B cell (primary cell): ENCODE measurements around the gene DNASE1L3. TPM values are rescaled to one million over a fixed set of nuclear protein-coding genes. Genes with fewer than 3 reads are reported as not detected.
A peak's percentile ranks its signal among the peaks of the same experiment; 100 is the strongest.

Source experiments
- ATAC-seq: fragments of 200-7000 bp; cut with Tn5 transposase; one replicate; pipeline ENCODE4 v1.10.0; 2021; ENCODE audit warnings: low read depth, mild to moderate bottlenecking, moderate number of reproducible peaks, moderate library complexity
- CTCF ChIA-PET: fragments of 350-600 bp; sonication (Branson Sonifier 250); formaldehyde crosslinking; loops from one replicate; lab custom pipeline; 2021; ENCODE audit warnings: antibody characterized with exemption, inconsistent platforms; lab: Charles Lee
- POLR2A ChIA-PET: fragments of 350-600 bp; sonication (Branson Sonifier 250); formaldehyde crosslinking; loops from one replicate; lab custom pipeline; 2021; ENCODE audit warnings: antibody characterized with exemption; lab: Charles Lee
- DNase-seq: peaks from one replicate; pipeline ENCODE4 v3.0.0; 2013
- H2AFZ ChIP-seq: 2 replicates; pipeline ENCODE4 v1.6.1; 2012; ENCODE audit warnings: mild to moderate bottlenecking, low read depth, low read length; ENCODE audit not compliant: insufficient read depth, poor library complexity, severe bottlenecking
- H3K27ac ChIP-seq, 2 donors: 1 replicate in 1 of 2; 2 replicates in 1 of 2; pipeline ENCODE4 v1.5.1; 2012 to 2013; ENCODE audit warnings: low read length in 2 of 2, mild to moderate bottlenecking in 2 of 2, moderate library complexity in 1 of 2
- H3K27me3 ChIP-seq, 4 experiments: fragments of 200-600 bp in 1 of 4; sonication (generic) in 1 of 4; replicated peaks in 1 of 4; 1 replicate in 2 of 4; 2 replicates in 2 of 4; pipeline versions ENCODE4 v1.6.1 to v1.7.0; 2013 to 2016; ENCODE audit warnings: low read length in 3 of 4, mild to moderate bottlenecking in 2 of 4, mixed read lengths in 1 of 4, moderate library complexity in 1 of 4; ENCODE audit not compliant: insufficient read depth in 4 of 4, control insufficient read depth in 3 of 4; ENCODE audit errors: control extremely low read depth in 1 of 4
- H3K36me3 ChIP-seq, 2 experiments: replicated peaks in 1 of 2; 1 replicate in 1 of 2; 2 replicates in 1 of 2; pipeline versions ENCODE4 v1.6.1 to v1.7.1; 2013; ENCODE audit warnings: low read length in 1 of 2; ENCODE audit not compliant: insufficient read depth in 2 of 2, control insufficient read depth in 1 of 2; ENCODE audit errors: control extremely low read depth in 1 of 2, extremely low read depth in 1 of 2
- H3K4me1 ChIP-seq, 2 donors: fragments of 200-600 bp in 1 of 2; sonication (generic) in 1 of 2; 1 replicate in 1 of 2; 2 replicates in 1 of 2; pipeline versions ENCODE4 v1.5.1 to v1.6.1; 2013 to 2017; ENCODE audit warnings: low read length in 2 of 2; ENCODE audit not compliant: control insufficient read depth in 2 of 2, insufficient read depth in 2 of 2
- H3K4me2 ChIP-seq: replicated peaks from 2 replicates; pipeline ENCODE3; 2012; ENCODE audit warnings: mild to moderate bottlenecking, low read depth, low read length; ENCODE audit not compliant: poor library complexity, severe bottlenecking
- H3K4me3 ChIP-seq, 5 experiments: fragments of 200-600 bp in 1 of 5; sonication (generic) in 1 of 5; 1 replicate in 3 of 5; 2 replicates in 2 of 5; pipeline versions ENCODE4 v1.5.1 to v1.7.0; 2011 to 2016; ENCODE audit warnings: low read length in 4 of 5, mild to moderate bottlenecking in 4 of 5, low read depth in 2 of 5, control low read depth in 1 of 5, moderate library complexity in 1 of 5; ENCODE audit not compliant: insufficient read depth in 1 of 5; ENCODE audit errors: control extremely low read depth in 1 of 5, extremely low read depth in 1 of 5
- H3K79me2 ChIP-seq: fragments of 200-600 bp; sonication (generic); one replicate; pipeline ENCODE4 v1.6.0; 2016; ENCODE audit warnings: low read length; ENCODE audit not compliant: control insufficient read depth, insufficient read depth
- H3K9ac ChIP-seq: fragments of 200-600 bp; sonication (generic); 2 replicates; pipeline ENCODE4 v1.6.1; 2017; ENCODE audit warnings: mild to moderate bottlenecking, low read length, moderate library complexity
- H3K9me3 ChIP-seq, 3 donors: one replicate each; pipeline versions ENCODE4 v1.6.1 to v1.7.1; 2013; ENCODE audit warnings: low read length in 2 of 3; ENCODE audit not compliant: control insufficient read depth in 2 of 3, insufficient read depth in 1 of 3; ENCODE audit errors: control extremely low read depth in 1 of 3
- H4K20me1 ChIP-seq: 2 replicates; pipeline ENCODE4 v1.6.0; 2012; ENCODE audit warnings: mild to moderate bottlenecking, low read length; ENCODE audit not compliant: insufficient read depth, control insufficient read depth, poor library complexity, severe bottlenecking
- H3K27ac Mint-ChIP-seq: one replicate; pipeline ENCODE4 v1.8.0; 2021; ENCODE audit warnings: mixed read lengths
- H3K27me3 Mint-ChIP-seq: one replicate; pipeline ENCODE4 v1.8.0; 2021; ENCODE audit warnings: mixed read lengths
- H3K4me1 Mint-ChIP-seq: one replicate; pipeline ENCODE4 v1.8.0; 2021; ENCODE audit warnings: mixed read lengths
- H3K4me3 Mint-ChIP-seq: one replicate; pipeline ENCODE4 v1.8.0; 2021; ENCODE audit warnings: mixed read lengths
- H3K9me3 Mint-ChIP-seq: one replicate; pipeline ENCODE4 v1.8.0; 2022; ENCODE audit warnings: mixed read lengths; ENCODE audit not compliant: insufficient read depth
- EZH2 ChIP-seq: IDR thresholded peaks from 2 replicates; pipeline ENCODE4 v1.6.1; 2012; ENCODE audit warnings: borderline replicate concordance, low read depth, mild to moderate bottlenecking, moderate library complexity, low read length; ENCODE audit not compliant: insufficient read depth, poor library complexity, severe bottlenecking
- WGBS: methylation state at CpG from one replicate; pipeline ENCODE4 v1.1.5; 2013; ENCODE audit warnings: missing lambda C conversion rate; ENCODE audit not compliant: insufficient coverage; 5-methylcytosine and 5-hydroxymethylcytosine counted together
- intact Hi-C: fragments of 100-400 bp; cut with micrococcal nuclease; formaldehyde crosslinking; loops from one replicate; pipeline ENCODE4 v1.10.0; 2022
- polyA plus RNA-seq: library from polyadenylated mRNA; depleted of rRNA; stranded (reverse); fragments of >200 nt; gene quantifications from 2 replicates; pipeline ENCODE4 v1.2.3, GENCODE V29; 2012
- total RNA-seq, 2 donors: library from RNA; stranded (reverse); fragments of 120-200 nt in 1 of 2; gene quantifications; 1 replicate in 1 of 2; 2 replicates in 1 of 2; pipeline versions ENCODE4 v1.2.3 to v1.2.4, GENCODE V29; 2013 to 2022
- TF ChIP-seq, protein P1 (sequence below): fragments of 200-600 bp; IDR thresholded peaks from one replicate; pipeline ENCODE4 v1.8.0; 2022; ENCODE audit warnings: antibody characterized with exemption, mild to moderate bottlenecking

The DNASE1L3 gene
- total and polyA plus RNA-seq, 2 donors (not counting 1 experiment from before 2014, with no cell fraction given), result 0.39 to 2.6 TPM

DNA sequence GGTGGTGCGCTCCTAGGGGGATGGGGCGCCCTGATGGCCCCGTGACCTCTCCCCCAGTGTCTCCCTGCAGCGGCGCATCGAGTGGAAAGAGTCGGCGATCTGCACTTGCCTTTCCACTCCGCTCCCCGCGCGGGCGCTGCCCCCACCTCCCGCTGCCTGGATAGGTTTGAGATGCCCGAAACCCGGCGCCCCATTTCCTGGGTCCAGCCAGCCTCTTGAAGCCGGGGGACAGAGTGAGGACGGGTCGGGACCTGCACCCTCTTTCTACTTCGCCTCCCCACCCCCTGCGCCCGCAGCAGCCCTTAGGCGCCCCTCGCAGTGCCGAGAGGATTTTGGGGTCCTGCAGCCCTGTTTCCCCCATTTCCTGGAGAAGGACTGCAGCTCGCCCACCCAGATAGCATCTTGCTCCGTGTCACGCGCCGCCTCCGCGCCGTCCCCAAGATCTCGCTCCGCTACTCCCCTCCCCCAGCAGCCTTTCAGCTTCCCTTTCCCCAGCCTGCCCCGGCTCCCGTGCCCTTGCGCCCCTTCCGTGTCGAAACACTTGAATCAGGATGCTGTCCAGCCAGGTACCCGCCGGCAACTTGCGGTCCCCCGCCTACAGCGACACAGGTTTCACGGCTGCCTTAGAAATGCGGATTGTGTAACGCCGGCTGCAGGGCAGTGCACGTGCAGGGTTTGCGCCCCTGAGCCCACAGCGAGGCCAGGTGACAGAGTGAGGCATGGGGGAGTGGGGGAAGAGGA is 27.3 kb upstream of the DNASE1L3 start:
- ChIA-PET POLR2A (interaction anchor here (0.5 to 1.5 kb wide), 8 partner anchors 10 to 640 kb away, joined by 3 to 9 read pairs (median 4); partner anchors contain the start of genes HTD2 and RPP14), CTCF (interaction anchor here (0.7 to 3.8 kb wide), 13 partner anchors 10 to 392 kb away, joined by 3 to 17 read pairs (median 6); partner anchors contain the start of genes HTD2 and RPP14)
- TF ChIP-seq EZH2, result no peak
- TF ChIP-seq, protein P1, sequence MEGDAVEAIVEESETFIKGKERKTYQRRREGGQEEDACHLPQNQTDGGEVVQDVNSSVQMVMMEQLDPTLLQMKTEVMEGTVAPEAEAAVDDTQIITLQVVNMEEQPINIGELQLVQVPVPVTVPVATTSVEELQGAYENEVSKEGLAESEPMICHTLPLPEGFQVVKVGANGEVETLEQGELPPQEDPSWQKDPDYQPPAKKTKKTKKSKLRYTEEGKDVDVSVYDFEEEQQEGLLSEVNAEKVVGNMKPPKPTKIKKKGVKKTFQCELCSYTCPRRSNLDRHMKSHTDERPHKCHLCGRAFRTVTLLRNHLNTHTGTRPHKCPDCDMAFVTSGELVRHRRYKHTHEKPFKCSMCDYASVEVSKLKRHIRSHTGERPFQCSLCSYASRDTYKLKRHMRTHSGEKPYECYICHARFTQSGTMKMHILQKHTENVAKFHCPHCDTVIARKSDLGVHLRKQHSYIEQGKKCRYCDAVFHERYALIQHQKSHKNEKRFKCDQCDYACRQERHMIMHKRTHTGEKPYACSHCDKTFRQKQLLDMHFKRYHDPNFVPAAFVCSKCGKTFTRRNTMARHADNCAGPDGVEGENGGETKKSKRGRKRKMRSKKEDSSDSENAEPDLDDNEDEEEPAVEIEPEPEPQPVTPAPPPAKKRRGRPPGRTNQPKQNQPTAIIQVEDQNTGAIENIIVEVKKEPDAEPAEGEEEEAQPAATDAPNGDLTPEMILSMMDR, result no peak
- H3K27me3 Mint-ChIP-seq, result no peaks in the 10 kb centered on the region
- Histone ChIP-seq H3K27ac (peak overlapping the region; percentile 47 to 63), H3K9ac (peak overlapping the region; percentile 88), H3K79me2 (peaks cover 59% of the 10 kb centered on the region), H3K4me2 (peak overlapping the region; percentile 97), H3K9me3 (no peaks in the 10 kb centered on the region), H3K36me3 (no peaks in the 10 kb centered on the region), H4K20me1 (peaks cover 7% of the 10 kb centered on the region), H3K27me3 (no peaks in the 10 kb centered on the region), H3K4me1 (peaks cover 34 to 41% of the 10 kb centered on the region in 2 donors), H2AFZ (peak overlapping the region; percentile 99), H3K4me3 (peak overlapping the region; percentile 22 to 96 (median 93))
- no peaks in the 10 kb centered on the region for H3K9me3 Mint-ChIP-seq
- peak overlapping the region; percentile 97 for H3K4me3 Mint-ChIP-seq
- WGBS, result under 1% methylated on average over 53 of the region's 53 CpGs
- DNase-seq, result peak; percentile 66
- peaks cover 64% of the 10 kb centered on the region for H3K4me1 Mint-ChIP-seq
- intact Hi-C loops, result loop anchor here (1.0 to 10.0 kb wide), 6 partner anchors 42 to 543 kb away; partner anchors contain the start of genes DENND6A, HTD2, KCTD6 and PDHB
- H3K27ac Mint-ChIP-seq, result peak overlapping the region; percentile 91
- peak; percentile 40 for ATAC-seq
